Common myeloid progenitor, CD34-positive (primary cell): ENCODE measurements around the gene COP1.
"Not testable (repeated sequence)": the region's sequence is repeated elsewhere in the genome, so short reads cannot be mapped to it uniquely, and the experiment has no call there.

ENCODE experiments used
- CTCF ChIA-PET: fragments of 350-600 bp; sonication (Branson Sonifier 250); formaldehyde crosslinking; loops from one replicate; lab custom pipeline; 2021; ENCODE audit warnings: antibody characterized with exemption; lab: Charles Lee
- POLR2A ChIA-PET: fragments of 350-600 bp; sonication (Branson Sonifier 250); formaldehyde crosslinking; loops from one replicate; lab custom pipeline; 2021; ENCODE audit warnings: antibody characterized with exemption; lab: Charles Lee
- DNase-seq, 3 donors: peaks; one replicate each; pipeline versions ENCODE4 v3.0.0 to v3.0.0-alpha.2; 2013
- H3K27ac ChIP-seq, 2 experiments: 1 replicate in 1 of 2; 2 replicates in 1 of 2; pipeline ENCODE4 v1.7.0; 2013; ENCODE audit warnings: inconsistent platforms in 2 of 2, low read length in 2 of 2, mild to moderate bottlenecking in 2 of 2, low read depth in 1 of 2, moderate library complexity in 1 of 2; ENCODE audit not compliant: severe bottlenecking in 2 of 2, insufficient read depth in 1 of 2, poor library complexity in 1 of 2
- H3K27me3 ChIP-seq, 5 experiments: replicated peaks in 2 of 5; 1 replicate in 3 of 5; 2 replicates in 2 of 5; pipeline versions ENCODE4 v1.6.1 to v1.7.0; 2013; ENCODE audit warnings: low read length in 4 of 5, mild to moderate bottlenecking in 2 of 5, moderate library complexity in 2 of 5, inconsistent platforms in 1 of 5; ENCODE audit not compliant: insufficient read depth in 5 of 5, control insufficient read depth in 4 of 5
- H3K36me3 ChIP-seq, 4 experiments: 1 replicate in 2 of 4; 2 replicates in 2 of 4; pipeline versions ENCODE4 v1.6.1 to v1.7.0; 2013; ENCODE audit warnings: low read length in 3 of 4, control low read depth in 1 of 4, mild to moderate bottlenecking in 1 of 4; ENCODE audit not compliant: control insufficient read depth in 4 of 4, insufficient read depth in 4 of 4
- H3K4me1 ChIP-seq, 4 experiments: 1 replicate in 3 of 4; 2 replicates in 1 of 4; pipeline versions ENCODE4 v1.6.1 to v1.7.1; 2013; ENCODE audit warnings: low read length in 3 of 4, mild to moderate bottlenecking in 3 of 4, control low read depth in 1 of 4, inconsistent platforms in 1 of 4, moderate library complexity in 1 of 4; ENCODE audit not compliant: control insufficient read depth in 4 of 4, insufficient read depth in 4 of 4; ENCODE audit errors: control extremely low read depth in 1 of 4
- H3K4me3 ChIP-seq, 7 experiments: 1 replicate in 4 of 7; 2 replicates in 3 of 7; pipeline versions ENCODE4 v1.5.1 to v1.7.0; 2013; ENCODE audit warnings: mild to moderate bottlenecking in 7 of 7, low read length in 6 of 7, moderate library complexity in 6 of 7, inconsistent platforms in 2 of 7, low read depth in 2 of 7, control low read depth in 1 of 7; ENCODE audit not compliant: insufficient read depth in 4 of 7, control insufficient read depth in 1 of 7; ENCODE audit errors: extremely low read depth in 1 of 7
- H3K9me3 ChIP-seq, 5 experiments: 1 replicate in 4 of 5; 2 replicates in 1 of 5; pipeline versions ENCODE4 v1.6.1 to v1.7.1; 2013; ENCODE audit warnings: low read length in 4 of 5, mild to moderate bottlenecking in 2 of 5, inconsistent platforms in 1 of 5, low read depth in 1 of 5, moderate library complexity in 1 of 5; ENCODE audit not compliant: control insufficient read depth in 4 of 5, insufficient read depth in 2 of 5; ENCODE audit errors: control extremely low read depth in 1 of 5
- WGBS: methylation state at CpG from one replicate; pipeline ENCODE4 v1.1.5; 2013; ENCODE audit not compliant: insufficient coverage; 5-methylcytosine and 5-hydroxymethylcytosine counted together

The COP1 gene

DNA sequence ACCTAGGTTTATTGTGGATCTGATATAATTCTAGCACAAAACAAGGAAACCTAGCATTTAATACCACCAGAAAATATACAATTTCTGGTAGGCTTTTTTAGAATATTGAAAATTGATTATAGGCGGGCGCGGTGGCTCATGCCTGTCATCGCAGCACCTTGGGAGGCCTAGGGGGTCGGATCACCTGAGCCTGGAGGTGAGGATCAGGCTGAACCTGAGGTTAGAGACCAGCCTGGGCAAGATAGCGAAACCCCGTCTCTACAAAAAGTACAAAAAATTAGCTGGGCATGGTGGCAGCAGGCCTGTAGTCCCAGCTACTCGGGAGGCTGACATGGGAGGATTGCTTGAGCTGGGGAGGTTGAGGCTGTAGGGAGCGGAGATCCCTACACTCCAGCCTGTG is 948 bp upstream of the COP1 start:
- peak; percentile 1 to 31 (median 17) for DNase-seq
- Histone ChIP-seq H3K27ac (peak overlapping the region; percentile 94 to 95), H3K36me3 (peaks cover 0 to 2% (median 0%) of the 10 kb centered on the region in 4 experiments), H3K27me3 (no peaks in the 10 kb centered on the region), H3K4me3 (peak overlapping the region in 6 of 7 experiments; percentile 49 to 96 (median 93)), H3K9me3 (no peaks in the 10 kb centered on the region), H3K4me1 (peaks cover 18 to 45% (median 31%) of the 10 kb centered on the region in 4 experiments)
- POLR2A ChIA-PET = interaction anchor here (0.6 kb wide), 1 partner anchor 1275 kb away, joined by 3 read pairs; no protein-coding TSS in a partner anchor
- CTCF ChIA-PET = interaction anchor here (1.3 kb wide), 1 partner anchor 17 kb away, joined by 3 read pairs; no protein-coding TSS in a partner anchor
- WGBS = 58% methylated on average over 5 of the region's 9 CpGs

DNA sequence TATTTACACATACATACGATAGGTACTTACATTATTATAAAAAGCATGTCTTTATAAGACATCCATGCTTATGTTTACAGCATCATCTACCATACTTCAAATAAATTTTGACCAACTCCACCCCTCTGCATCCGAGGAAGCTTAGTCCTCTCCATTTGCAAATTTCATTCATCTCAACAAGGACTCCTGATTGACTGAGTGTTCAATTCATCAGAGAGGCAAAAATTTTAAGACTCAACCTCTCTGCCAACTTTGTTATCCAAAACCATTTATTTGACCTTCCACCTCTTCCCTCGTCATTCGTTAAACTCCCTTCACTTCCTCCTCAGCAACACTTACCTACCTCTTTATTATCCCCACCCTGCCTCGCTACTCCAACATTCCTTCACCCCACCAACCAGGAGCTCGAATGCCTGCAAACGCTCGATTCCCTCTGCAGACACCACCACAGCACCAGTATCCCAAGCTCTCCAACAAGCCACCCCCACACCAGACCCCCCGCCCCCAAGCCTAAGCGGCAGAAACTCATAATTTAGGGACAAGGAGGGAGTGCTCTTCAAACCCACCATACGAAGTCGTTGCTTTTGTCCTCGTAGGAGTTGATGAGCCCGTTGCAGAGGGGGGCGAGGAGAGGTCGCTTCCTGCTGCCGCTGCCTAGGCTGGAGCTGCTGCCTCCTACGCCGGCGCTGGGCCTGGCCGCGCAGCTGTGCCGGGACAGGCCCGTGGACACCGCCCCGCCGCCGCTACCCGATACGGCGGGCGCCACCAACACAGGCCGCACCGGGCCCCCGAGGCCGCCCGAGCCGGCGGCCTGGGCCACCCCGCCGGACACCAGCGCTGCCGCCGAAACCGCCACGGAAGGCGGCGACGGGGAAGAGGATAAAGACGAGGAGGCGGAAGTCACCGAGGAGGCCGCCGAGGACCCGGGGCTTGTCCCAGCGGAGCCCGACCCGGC is 803 bp downstream of the COP1 start:
- peaks cover 0 to 2% (median 0%) of the 10 kb centered on the region in 4 experiments for H3K36me3 ChIP-seq
- WGBS = 0% methylated on average over 41 of the region's 58 CpGs
- H3K27me3 ChIP-seq = no peaks in the 10 kb centered on the region
- H3K4me1 ChIP-seq = peaks cover 17 to 40% (median 27%) of the 10 kb centered on the region in 4 experiments
- peak; percentile 38 to 70 (median 61) for DNase-seq
- peak overlapping the region; percentile 94 to 95 for H3K27ac ChIP-seq
- ChIA-PET CTCF (interaction anchor here (1.0 to 1.6 kb wide), 3 partner anchors 10 to 19 kb away, joined by 3 to 4 read pairs (median 4); no protein-coding TSS in a partner anchor), POLR2A (no interaction called here)
- peak overlapping the region; percentile 49 to 96 (median 91) for H3K4me3 ChIP-seq
- no peaks in the 10 kb centered on the region for H3K9me3 ChIP-seq

DNA sequence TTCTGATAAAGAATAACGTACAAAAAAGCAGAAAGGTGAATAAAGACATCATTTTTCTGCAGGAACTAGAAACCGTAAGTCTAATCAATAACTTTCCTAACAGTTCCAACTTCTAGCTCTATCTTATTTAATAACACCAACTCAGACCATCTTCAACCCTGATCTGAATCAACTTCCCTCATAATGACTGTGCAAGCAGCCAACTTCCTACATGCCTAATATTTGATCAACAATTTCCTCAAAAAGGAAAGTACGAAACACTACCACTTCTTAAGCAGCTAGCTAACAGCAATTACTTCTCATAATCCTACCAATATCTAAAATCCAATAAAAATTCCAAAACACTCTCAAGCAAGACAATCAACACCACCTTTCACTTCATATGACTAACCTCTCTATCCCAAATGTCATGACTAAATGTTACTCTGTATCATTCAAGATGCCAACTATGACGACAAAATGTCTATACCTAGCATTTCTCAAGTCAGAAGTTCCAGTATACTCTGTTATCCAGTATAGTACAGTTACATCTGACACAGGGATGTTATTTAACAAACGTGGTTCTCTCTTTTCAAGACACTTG is 1.7 kb downstream of the COP1 start:
- Histone ChIP-seq H3K4me3 (peak overlapping the region in 6 of 7 experiments; percentile 49 to 96 (median 93)), H3K27me3 (no peaks in the 10 kb centered on the region), H3K4me1 (peaks cover 17 to 35% (median 23%) of the 10 kb centered on the region in 4 experiments), H3K9me3 (no peaks in the 10 kb centered on the region), H3K36me3 (peaks cover 0 to 2% (median 0%) of the 10 kb centered on the region in 4 experiments), H3K27ac (peak overlapping the region; percentile 94 to 95)
- ChIA-PET CTCF (interaction anchor here (1.4 to 1.6 kb wide), 2 partner anchors 9 to 19 kb away, joined by 4 read pairs; no protein-coding TSS in a partner anchor), POLR2A (no interaction called here)
- DNase-seq = peak; percentile 40 to 79 (median 67)
- 0% methylated on average over 2 of the region's 5 CpGs for WGBS

DNA sequence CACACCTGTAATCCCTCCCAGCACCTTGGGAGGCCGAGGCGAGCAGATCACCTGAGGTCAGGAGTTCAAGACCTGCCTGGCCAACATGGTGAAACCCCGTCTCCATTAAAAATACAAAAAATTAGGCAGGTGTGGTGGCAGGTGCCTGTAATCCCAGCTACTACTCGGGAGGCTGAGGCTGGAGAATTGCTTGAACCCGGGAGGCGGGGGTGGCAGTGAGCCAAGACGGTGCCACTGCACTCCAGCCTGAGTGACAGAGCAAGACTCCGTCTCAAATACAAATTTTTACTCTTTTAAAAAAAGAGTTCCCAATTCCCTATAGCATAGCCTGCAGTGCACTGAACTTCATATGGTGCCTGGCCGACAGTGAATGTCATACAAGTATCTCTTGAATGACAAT is 2.4 kb downstream of the COP1 start:
- H3K27me3 ChIP-seq, DNase-seq, POLR2A ChIA-PET, H3K36me3 ChIP-seq, H3K9me3 ChIP-seq: not testable (repeated sequence)
- CTCF ChIA-PET = interaction anchor here (1.4 to 1.6 kb wide), 2 partner anchors 9 to 18 kb away, joined by 4 read pairs; no protein-coding TSS in a partner anchor
- peaks cover 17 to 35% (median 23%) of the 10 kb centered on the region in 4 experiments for H3K4me1 ChIP-seq
- H3K4me3 ChIP-seq = peak overlapping the region in 6 of 7 experiments; percentile 49 to 96 (median 93)
- peak overlapping the region in 1 of 2 experiments; percentile 94 for H3K27ac ChIP-seq
- 97% methylated on average over 7 of the region's 9 CpGs for WGBS

DNA sequence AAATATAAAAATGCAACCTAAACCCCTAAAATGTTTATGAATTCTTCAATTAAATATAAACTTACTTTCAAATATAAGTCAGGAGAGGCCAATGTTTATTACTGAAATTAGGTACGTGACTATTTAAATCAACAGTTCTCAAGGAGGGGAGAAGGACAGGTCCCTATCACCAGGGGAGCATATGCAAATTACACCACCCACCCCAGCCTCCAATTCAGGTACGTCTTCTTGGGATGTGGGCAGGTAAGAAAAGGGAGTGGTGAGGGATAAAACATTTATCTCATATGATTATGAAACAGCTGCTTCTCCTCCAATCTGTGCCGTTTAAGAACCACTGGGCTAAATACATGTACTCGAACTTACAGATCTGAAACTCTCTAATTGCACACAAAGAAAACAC is 3.4 kb downstream of the COP1 start:
- no peak overlapping the region for H3K27ac ChIP-seq
- no peaks in the 10 kb centered on the region for H3K27me3 ChIP-seq
- WGBS = no CpG with 5 or more reads among the region's 4 CpGs
- no peak overlapping the region for H3K4me3 ChIP-seq
- peaks cover 0 to 11% (median 0%) of the 10 kb centered on the region in 4 experiments for H3K36me3 ChIP-seq
- peaks cover 17 to 35% (median 22%) of the 10 kb centered on the region in 4 experiments for H3K4me1 ChIP-seq
- ChIA-PET CTCF (interaction anchor here (1.3 kb wide), 1 partner anchor 12 kb away, joined by 3 read pairs; no protein-coding TSS in a partner anchor), POLR2A (no interaction called here)
- no peak for DNase-seq
- no peaks in the 10 kb centered on the region for H3K9me3 ChIP-seq

DNA sequence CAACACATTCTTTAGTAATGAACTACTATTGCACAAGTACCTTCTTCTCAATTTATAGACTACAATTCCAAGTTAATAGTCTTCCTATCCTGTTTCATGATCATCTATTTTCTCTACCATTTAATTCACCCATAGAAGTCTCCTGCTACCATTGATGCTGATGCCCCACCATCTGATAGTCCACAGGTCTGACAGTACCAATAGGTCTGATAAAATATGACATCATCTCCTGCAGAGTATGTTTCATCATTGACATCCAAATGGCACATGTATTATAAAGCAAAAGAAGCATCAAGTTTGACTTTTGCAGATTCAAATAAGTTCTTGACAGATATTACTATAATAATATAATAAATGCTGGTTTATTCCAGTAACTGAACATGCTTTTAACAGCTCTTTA is 5.5 kb downstream of the COP1 start:
- Histone ChIP-seq H3K27ac (no peak overlapping the region), H3K9me3 (peaks cover 0 to 4% (median 2%) of the 10 kb centered on the region in 5 experiments), H3K27me3 (no peaks in the 10 kb centered on the region), H3K4me1 (peaks cover 13 to 25% (median 16%) of the 10 kb centered on the region in 4 experiments), H3K36me3 (peaks cover 0 to 11% (median 2%) of the 10 kb centered on the region in 4 experiments), H3K4me3 (no peak overlapping the region)
- ChIA-PET POLR2A (interaction anchor here (1.3 kb wide), 1 partner anchor 9 kb away, joined by 3 read pairs; no protein-coding TSS in a partner anchor), CTCF (no interaction called here)
- DNase-seq = no peak
